HS-27A (cell line): Measurements from ENCODE around the gene CASP10.
"Not testable (repeated sequence)": the region's sequence is repeated elsewhere in the genome, so short reads cannot be mapped to it uniquely, and the experiment has no call there.

ENCODE experiments used
- DNase-seq: peaks from one replicate; pipeline ENCODE4 v3.0.0-alpha.2; 2012; ENCODE audit warnings: low read depth, missing footprints

The CASP10 gene, protein sequence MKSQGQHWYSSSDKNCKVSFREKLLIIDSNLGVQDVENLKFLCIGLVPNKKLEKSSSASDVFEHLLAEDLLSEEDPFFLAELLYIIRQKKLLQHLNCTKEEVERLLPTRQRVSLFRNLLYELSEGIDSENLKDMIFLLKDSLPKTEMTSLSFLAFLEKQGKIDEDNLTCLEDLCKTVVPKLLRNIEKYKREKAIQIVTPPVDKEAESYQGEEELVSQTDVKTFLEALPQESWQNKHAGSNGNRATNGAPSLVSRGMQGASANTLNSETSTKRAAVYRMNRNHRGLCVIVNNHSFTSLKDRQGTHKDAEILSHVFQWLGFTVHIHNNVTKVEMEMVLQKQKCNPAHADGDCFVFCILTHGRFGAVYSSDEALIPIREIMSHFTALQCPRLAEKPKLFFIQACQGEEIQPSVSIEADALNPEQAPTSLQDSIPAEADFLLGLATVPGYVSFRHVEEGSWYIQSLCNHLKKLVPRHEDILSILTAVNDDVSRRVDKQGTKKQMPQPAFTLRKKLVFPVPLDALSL

DNA sequence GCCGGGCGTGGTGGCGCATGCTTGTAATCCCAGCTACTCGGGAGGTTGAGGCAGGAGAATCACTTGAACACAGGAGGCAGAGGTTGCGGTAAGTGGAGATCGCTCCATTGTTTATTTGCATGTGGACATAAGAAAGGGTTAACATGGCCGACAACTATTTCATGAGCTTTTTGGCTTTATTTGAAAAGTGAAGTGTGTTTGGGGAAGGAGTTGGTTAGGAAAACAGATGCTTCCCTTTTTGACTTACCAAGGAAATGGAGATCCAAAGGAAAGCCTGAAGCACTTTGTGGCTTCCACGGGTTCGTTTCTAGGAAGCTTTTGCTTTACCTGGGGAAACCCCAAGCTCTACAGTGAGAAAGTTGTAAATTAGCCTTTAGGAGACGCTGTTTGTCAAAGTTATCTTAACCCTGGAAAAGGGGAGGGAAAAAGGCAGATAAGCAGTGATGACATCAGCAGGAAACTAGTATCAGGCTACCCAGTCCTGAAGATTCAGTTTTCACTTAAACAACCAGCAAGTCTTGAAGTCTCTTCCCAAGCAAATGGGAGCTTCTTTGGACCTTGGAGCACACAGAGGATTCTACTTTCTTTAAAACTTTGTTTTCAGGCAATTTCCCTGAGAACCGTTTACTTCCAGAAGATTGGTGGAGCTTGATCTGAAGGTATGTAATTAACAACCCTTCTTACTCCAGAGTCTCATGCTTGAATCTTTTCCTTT lies at the start of gene CASP10:
Gene CASP10, plus strand, starts transcription at position 492 of the 715 bp plus-strand sequence. CDS start 2,637 bp downstream, outside the sequence.
- no peak for DNase-seq

GRCh38 chr2:201135386-201135785 lies 47.6 kb upstream of the CASP10 start:
- no peak for DNase-seq

DNA sequence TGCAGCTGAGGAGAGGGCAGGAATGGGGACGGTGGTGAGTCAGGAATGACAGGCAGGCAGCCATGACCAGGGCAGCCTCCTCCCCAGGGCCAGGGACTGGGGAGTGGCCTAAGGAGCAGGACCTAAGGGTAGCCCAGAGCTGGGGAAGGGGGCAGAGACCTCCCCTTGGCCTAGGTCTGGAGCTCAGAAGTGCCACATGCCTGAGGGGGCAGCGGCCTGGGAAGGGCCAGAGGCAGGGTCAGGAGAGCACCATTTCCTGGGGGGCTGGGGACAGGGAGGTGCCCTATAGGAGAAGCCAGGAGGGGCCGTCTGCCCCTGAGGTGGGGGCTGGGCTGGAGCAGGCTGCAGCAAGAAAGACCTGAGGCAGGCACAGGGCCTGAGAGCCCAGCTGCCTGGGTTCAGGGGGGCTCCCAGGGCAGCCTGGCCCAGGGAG lies 46.0 kb upstream of the CASP10 start:
- DNase-seq: no peak

- no peak for DNase-seq
Measured at GRCh38 chr2:201137505-201138400, 45.2 kb upstream of the CASP10 start.

- DNase-seq: no peak
Measured at GRCh38 chr2:201138401-201138970, 44.5 kb upstream of the CASP10 start.

DNA sequence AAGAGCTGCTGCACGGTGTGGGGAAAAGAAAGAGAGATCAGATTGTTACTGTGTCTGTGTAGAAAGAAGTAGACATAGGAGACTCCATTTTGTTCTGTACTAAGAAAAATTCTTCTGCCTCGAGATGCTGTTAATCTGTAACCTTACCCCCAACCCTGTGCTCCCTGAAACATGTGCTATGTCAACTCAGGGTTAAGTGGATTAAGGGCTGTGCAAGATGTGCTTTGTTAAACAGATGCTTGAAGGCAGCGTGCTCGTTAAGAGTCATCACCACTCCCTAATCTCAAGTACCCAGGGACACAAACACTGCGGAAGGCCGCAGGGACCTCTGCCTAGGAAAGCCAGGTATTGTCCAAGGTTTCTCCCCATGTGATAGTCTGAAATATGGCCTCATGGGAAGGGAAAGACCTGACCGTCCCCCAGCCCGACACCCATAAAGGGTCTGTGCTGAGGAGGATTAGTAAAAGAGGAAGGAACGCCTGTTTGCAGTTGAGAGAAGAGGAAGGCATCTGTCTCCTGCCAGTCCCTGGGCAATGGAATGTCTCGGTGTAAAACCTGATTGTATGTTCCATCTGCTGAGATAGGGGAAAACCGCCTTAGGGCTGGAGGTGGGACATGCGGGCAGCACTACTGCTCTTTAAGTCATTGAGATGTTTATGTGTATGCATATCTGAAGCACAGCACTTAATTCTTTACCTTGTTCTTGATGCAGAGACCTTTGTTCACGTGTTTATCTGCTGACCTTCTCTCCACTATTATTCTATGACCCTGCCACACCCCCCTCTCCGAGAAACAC lies 43.8 kb upstream of the CASP10 start:
- DNase-seq: not testable (repeated sequence)

GRCh38 chr2:201139836-201140604 lies 42.9 kb upstream of the CASP10 start:
- no peak for DNase-seq

GRCh38 chr2:201144101-201145051 lies 38.6 kb upstream of the CASP10 start:
- no peak for DNase-seq

DNA sequence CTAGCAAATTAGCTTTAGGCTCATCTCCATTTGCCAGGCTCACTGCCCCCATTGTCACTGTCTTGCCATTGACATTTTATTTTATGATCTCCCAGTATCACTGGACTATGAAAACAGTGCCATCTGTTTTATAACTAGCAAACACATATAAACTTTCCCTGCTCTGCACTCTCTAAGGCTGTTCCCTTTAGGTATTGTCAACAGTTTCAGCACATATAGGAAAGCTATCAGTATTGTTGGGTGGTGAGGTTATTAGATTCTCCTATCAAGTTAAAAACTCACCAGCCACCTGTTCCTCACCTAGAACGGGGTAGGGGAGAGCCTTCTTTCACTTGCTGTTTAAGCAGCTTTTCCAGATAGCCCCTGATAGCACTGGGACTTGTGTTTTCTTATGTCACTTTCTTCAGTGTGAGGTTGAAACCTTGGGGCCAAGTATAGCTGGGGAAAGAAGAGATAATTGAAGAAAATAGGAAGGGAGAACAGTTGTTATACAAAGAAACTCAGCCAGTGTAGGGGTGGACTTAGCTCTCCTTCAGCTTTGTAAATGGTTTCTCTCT lies 34.4 kb upstream of the CASP10 start:
- DNase-seq: no peak

- no peak for DNase-seq
Measured at GRCh38 chr2:201149064-201149820, 33.7 kb upstream of the CASP10 start.

- DNase-seq: not testable (repeated sequence)
Measured at GRCh38 chr2:201149821-201150165, 33.1 kb upstream of the CASP10 start.

GRCh38 chr2:201150454-201151020 lies 32.4 kb upstream of the CASP10 start:
- DNase-seq: no peak

GRCh38 chr2:201151127-201151981 lies 31.6 kb upstream of the CASP10 start:
- no peak for DNase-seq

- no peak for DNase-seq
Measured at GRCh38 chr2:201152517-201152916, 30.4 kb upstream of the CASP10 start.

DNA sequence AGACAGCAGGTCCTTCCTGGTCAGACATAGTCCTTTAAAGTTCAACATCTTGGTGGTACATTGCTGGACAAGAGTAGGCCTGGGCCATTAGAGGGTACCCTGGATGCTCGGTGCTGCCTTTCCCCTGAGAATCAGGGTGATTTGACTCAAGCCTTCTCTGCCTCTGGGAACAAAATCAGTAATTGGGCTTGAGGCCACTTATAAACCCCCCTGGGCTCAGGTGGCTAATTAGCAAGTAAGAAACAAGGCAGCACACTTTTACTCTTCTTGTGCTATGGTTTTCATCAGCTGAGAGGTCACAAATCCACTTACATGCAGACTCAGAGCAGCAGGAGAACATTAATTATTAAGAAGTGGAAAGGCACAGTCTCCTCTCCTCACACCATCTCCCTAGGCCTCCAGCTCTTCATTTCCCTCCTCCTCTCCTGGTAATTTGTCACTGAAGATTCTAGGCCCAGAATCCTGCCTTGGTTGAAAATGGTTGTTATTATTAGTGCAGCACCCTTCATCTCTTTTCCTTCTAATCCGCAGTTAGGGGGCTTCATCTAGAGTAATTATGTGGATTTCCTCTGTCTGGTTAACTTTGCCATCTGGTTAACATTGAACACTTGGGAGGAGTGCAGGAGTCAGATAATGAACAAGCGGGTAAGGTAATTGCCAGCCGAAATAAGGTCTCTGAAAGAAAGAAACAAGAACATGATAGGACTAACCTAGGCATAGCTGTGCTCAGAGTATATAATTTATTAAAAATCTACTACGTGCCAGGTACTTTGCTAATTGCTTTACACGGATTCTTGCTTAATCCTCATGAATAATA lies 29.7 kb upstream of the CASP10 start:
- DNase-seq: no peak
